ENCODE results near the gene LRRC1. TPM values are rescaled to one million over a fixed set of nuclear protein-coding genes. Genes with fewer than 3 reads are reported as not detected.

The LRRC1 gene
- total and polyA plus RNA-seq, 2 of the 8 experiments (the other 6 are each of a cell fraction or from before 2014, with no cell fraction given), result 6.7 to 15.9 TPM

GRCh38 chr6:53858913-53859312 lies 64.1 kb downstream of the LRRC1 start:
- Histone ChIP-seq H2BK12ac (ENCODE audit: low read depth, low read length) (no peak overlapping the region), H3K4me2 (ENCODE audit: insufficient read depth in 1 of 2, low read depth in 2 of 2, low read length in 2 of 2) (no peak overlapping the region), H2BK15ac (ENCODE audit: low read length) (no peak overlapping the region), H3K4ac (replicated peaks; ENCODE audit: insufficient read length, low read depth, low read length) (no peak overlapping the region), H2AFZ (ENCODE audit: low read length) (no peak overlapping the region), H3K56ac (replicated peaks; ENCODE audit: insufficient read length, low read depth, low read length) (no peak overlapping the region), H3K14ac (ENCODE audit: insufficient read length) (no peak overlapping the region), H4K8ac (ENCODE audit: extremely low read depth, insufficient read depth, low read length) (no peak overlapping the region), H3K4me1 (replicated peaks in 1 of 4; ENCODE audit: control insufficient read depth in 3 of 4, insufficient read depth in 4 of 4, low read length in 3 of 4) (peaks cover 0 to 9% (median 2%) of the 10 kb centered on the region in 4 experiments; a peak in 2 of 7 replicates), H2AK5ac (ENCODE audit: low read depth, low read length) (no peak overlapping the region), H4K91ac (replicated peaks; ENCODE audit: insufficient read length, low read length) (no peak overlapping the region), H4K5ac (ENCODE audit: insufficient read length, low read depth, low read length) (no peak overlapping the region), H3K27ac (ENCODE audit: low read depth, low read length) (no peak overlapping the region), H3K23me2 (ENCODE audit: low read depth, low read length) (no peaks in the 10 kb centered on the region), H3K9me3 (ENCODE audit: insufficient read depth in 2 of 2, low read depth in 1 of 2, low read length in 1 of 2) (no peaks in the 10 kb centered on the region), H3K79me1 (ENCODE audit: low read depth, low read length) (no peaks in the 10 kb centered on the region; the same call in 1 of the 2 replicates), H3K36me3 (ENCODE audit: control insufficient read depth in 2 of 4, insufficient read depth in 4 of 4, low read length in 3 of 4) (no peaks in the 10 kb centered on the region), H2BK120ac (replicated peaks; ENCODE audit: low read depth, low read length) (no peak overlapping the region), H3K4me3 (ENCODE audit: extremely low read depth in 1 of 4, insufficient read depth in 2 of 4, low read depth in 3 of 4, low read length in 4 of 4) (no peak overlapping the region), H3K79me2 (ENCODE audit: control insufficient read depth in 1 of 2, insufficient read depth in 2 of 2, low read length in 2 of 2) (no peaks in the 10 kb centered on the region; a peak in 1 of 4 replicates), H3K18ac (ENCODE audit: extremely low read depth, low read length) (no peak overlapping the region), H2BK20ac (ENCODE audit: low read length) (no peak overlapping the region), H3K27me3 (replicated peaks in 1 of 4; ENCODE audit: control insufficient read depth in 3 of 4, extremely low read depth in 1 of 4, insufficient read depth in 3 of 4, low read length in 3 of 4) (no peaks in the 10 kb centered on the region), H2BK5ac (ENCODE audit: low read depth, low read length) (no peak overlapping the region), H3K9ac (replicated peaks in 1 of 4; ENCODE audit: extremely low read depth in 1 of 4, low read depth in 3 of 4, low read length in 3 of 4) (no peak overlapping the region), H4K20me1 (replicated peaks in 1 of 2; ENCODE audit: control insufficient read depth in 1 of 2, insufficient read depth in 2 of 2, low read length in 2 of 2) (no peaks in the 10 kb centered on the region), H3K23ac (ENCODE audit: insufficient read length) (no peak overlapping the region)
- POLR2A ChIA-PET (ENCODE audit: partially characterized antibody), result no interaction called here
- TF ChIP-seq USF2 (IDR thresholded peaks at IDR 0.05; ENCODE audit: low read length), result no peak
- no peak for TF ChIP-seq YY1 (IDR thresholded peaks at IDR 0.05; ENCODE audit: low read depth, low read length)
- TF ChIP-seq GABPA (IDR thresholded peaks at IDR 0.05; ENCODE audit: borderline replicate concordance, insufficient read depth, low read length), result no peak
- no peak for TF ChIP-seq CREB1 (IDR thresholded peaks at IDR 0.05)
- TF ChIP-seq SP2 (IDR thresholded peaks at IDR 0.05; ENCODE audit: low read length), result no peak
- TF ChIP-seq KDM4A (IDR thresholded peaks at IDR 0.05; ENCODE audit: low read depth, low read length, severe bottlenecking), result no peak
- no peak for TF ChIP-seq HDAC6 (IDR thresholded peaks at IDR 0.05; ENCODE audit: low read depth, low read length)
- no peak for TF ChIP-seq JUND (IDR thresholded peaks at IDR 0.05; ENCODE audit: low read length)
- FAIRE-seq, result no peak
- 73% methylated on average over 3 of the region's 3 CpGs; no CpG with 5 or more reads in 1 of the 2 experiments for WGBS, 2 experiments (ENCODE audit: extremely low coverage in 1 of 2, insufficient coverage in 1 of 2, insufficient read length in 1 of 2, insufficient replicate concordance in 2 of 2, low coverage in 1 of 2, low lambda C conversion rate in 2 of 2, missing lambda C conversion rate in 1 of 2)
- DNase-seq (ENCODE audit: low read depth in 1 of 2, low spot score in 2 of 2), result no peak
- CTCF ChIA-PET (ENCODE audit: partially characterized antibody), result no interaction called here
